Activated CD4-positive, alpha-beta T cell treated with anti-CD3 and anti-CD28 coated beads, Interleukin-2, amount 50 U/mL, for 1 hour (primary cell): ENCODE data around the gene CENPQ.

Experiments
- DNase-seq: peaks from one replicate; pipeline ENCODE4 v3.0.0-alpha.2; 2020

CENPQ gene

DNA sequence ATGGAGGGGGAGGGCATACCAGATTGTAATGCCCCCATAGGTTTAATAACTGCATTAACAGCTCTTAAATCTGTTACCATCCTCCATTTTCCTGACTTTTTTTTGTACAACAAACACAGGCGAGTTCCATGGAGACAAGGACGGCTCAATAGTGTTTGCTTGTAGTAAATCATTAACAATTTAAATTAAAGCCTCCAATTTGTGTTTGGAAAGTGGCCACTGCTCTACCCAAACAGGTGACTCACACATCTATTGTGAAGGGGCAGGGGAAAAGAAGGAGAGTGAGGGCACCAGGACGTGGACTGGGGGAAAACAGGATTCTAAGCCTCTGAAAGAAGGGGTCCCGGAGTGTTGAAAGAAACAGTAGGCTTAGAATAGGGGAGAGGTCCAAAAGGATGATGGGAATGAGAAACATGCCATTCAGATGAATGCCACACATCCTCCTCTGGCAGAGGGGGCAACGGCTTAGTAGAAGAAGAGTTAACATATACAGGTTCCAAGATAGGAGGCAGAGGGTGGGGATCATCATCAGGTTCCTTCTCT, 43.5 kb downstream of the CENPQ start:
- DNase-seq, result no peak

DNA sequence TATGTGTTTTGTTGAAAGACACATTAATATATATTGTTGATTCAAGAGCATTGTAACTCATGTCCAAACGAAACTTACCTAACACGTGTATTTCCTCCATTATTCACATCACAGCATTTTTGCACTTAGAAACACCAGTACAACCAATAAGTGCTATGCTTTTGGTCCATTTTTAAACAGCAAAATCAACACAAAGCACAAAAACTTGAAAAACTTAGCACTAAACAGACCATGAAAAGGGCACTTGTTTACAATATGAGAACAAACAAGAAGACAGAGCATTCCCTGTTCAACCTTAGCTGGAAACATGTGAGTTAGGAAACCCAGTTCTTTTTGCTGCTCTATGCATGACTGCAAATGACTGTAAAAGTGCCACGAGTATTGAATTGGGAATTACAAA, 46.2 kb downstream of the CENPQ start:
- DNase-seq, result no peak

DNA sequence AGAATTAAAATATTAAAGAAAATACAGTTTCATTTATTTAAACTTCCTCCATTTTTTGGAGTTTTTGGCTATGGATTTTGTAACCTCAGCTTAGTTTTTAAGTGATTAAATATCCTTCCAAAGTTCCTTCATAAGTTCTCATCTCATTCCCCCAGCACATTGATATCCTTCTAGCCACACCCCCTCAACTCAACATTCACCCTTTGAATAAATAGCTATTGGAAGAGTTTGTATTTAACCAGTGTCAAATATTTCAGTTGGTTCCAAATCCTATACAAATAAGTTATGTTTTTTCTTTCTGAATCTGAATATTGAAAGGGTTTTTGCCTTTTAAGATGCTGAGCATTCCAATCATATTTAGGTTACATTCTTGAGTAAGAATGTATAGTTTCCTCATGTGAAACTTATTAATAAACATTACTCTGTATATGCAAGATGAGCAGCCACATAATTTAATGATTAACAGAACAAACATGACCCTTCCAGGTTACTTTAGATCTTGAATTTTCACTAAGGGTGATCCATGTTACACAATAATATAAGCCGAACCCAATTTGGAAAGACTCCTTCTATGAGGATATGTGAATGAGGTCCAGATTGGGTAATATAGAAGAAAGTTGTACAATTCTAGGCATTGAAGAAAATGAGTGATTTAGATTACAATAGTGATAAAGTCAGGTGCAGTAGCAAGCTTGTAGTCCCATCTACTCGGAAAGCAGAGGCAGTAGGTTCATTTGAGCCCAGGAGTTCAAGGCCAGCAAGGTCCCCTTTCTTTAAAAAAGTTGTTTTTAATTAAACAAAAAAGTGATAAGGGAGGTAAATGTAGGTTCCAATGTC, 50.2 kb downstream of the CENPQ start:
- no peak for DNase-seq

DNA sequence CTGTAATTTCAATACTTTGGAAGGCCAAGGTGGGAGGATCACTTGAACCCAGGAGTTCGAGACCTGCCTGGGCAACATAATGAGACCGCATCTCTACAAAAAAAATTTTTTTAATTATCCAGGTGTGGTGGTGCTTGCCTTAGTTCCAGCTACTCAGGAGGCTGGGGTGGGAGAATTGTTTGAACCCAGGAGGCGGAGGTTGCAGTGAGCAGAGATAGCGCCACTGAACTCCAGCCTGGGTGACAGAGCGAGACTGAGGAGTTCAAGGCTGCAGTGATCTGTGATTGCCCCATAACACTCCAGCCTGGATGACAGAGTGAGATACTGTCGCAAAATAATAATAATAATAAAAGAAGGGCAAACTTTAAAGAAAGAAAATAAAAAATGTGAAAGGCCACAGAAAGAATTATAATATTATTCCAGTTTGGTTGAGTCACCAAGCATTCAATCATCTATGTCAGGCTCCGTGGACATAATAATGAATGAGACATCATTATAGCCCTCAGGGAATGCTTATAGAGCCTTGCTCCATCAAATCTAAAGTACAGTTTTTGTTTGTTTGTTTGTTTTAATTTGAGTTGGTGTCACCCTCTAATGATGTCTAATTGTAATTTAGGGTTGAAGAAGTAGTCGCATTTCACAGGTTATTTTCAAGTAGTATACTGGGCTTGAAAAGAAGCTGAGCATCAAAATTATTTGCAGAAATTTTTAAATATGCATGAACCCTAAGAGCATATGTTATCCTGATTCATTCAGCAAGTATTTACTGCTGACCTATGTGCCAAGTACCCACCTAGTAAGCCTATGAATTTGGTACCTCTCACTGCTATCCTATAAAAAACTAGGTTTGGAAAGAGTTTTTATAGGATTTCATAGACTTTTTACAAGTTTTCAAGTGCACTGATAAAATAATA, 51.7 kb downstream of the CENPQ start:
- DNase-seq, result no peak

DNA sequence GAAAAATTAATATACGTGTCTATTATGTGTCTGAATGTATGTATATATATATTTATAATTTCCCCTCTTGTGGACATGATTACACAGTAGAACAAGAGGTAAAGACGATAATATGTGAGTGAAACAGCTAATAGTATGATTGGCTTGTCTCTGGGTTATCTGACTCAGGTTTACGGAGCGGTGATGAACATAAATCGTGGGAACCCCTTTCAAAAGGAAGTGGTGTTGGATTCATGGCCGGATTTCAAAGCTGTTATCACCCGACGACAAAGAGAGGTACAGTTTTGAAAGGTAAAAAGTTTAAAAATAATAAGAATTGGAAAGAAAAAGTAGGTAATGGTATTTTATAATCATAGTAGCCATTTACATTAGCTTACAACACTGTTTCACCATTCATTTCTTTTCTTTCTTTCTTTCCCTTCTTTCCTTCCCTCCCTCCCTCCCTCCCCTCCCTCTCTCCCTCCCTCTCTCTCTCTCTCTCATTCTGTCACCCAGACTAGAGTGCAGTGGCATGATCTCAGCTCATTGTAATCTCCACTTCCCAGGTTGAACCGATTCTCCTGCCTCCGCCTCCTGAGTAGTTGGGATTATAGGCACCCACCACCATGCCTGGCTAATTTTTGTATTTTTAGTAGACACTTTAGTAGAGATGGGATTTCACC, 52.4 kb downstream of the CENPQ start:
- DNase-seq, result no peak

DNA sequence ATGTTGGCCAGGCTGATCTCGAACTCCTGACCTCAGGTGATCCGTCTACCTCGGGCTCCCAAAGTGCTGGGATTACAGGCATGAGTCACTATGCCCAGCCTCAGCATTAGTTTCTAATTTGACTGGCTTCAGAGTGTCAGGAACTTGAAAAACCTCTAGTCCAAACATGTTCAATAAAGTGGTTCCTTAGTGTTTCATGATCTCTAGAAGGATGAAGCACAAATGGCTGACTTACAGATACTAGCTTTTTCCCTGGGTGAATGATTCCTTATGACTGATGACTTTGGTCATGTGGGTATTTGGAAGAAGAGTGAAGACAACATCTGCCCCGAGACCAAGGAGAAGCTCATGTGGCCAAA, 53.0 kb downstream of the CENPQ start:
- no peak for DNase-seq

DNA sequence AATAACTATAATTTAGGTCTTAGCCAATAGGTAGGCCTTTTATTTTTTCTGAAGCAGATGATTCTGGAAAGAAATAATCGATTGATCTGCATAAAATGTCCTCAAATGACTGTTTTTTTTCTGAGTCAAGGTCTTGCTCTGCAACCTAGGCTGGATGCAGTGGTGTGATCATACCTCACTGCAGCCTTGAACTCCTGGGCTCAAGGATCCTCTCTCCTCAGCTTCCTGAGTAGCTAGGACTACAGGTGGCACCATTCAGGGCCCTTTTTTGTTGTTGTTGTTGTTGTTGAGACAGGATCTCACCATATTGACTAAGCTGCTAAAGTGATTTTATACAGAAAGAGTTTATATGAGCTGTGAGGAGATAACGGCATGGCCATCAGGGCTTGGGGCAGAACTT, 54.7 kb downstream of the CENPQ start:
- DNase-seq, result no peak

DNA sequence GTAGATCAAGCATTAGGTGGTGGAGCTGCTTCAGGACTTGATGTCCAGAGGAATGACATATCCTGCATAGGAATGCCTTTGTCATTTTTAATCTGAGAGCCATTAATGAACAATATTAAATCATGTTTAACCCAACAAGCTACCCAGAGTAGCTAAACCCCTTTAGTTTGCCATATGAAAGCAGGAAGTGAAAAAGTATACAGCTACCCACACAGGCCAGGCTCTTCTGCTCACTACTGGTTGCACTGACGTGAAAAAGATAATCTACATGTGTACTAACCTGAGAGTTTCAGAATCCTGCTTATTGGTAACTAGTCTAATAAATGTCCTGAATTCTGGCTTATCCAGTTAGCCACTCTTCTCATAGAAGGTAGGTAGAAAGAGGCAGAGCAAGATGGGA, 56.5 kb downstream of the CENPQ start:
- DNase-seq, result no peak

DNA sequence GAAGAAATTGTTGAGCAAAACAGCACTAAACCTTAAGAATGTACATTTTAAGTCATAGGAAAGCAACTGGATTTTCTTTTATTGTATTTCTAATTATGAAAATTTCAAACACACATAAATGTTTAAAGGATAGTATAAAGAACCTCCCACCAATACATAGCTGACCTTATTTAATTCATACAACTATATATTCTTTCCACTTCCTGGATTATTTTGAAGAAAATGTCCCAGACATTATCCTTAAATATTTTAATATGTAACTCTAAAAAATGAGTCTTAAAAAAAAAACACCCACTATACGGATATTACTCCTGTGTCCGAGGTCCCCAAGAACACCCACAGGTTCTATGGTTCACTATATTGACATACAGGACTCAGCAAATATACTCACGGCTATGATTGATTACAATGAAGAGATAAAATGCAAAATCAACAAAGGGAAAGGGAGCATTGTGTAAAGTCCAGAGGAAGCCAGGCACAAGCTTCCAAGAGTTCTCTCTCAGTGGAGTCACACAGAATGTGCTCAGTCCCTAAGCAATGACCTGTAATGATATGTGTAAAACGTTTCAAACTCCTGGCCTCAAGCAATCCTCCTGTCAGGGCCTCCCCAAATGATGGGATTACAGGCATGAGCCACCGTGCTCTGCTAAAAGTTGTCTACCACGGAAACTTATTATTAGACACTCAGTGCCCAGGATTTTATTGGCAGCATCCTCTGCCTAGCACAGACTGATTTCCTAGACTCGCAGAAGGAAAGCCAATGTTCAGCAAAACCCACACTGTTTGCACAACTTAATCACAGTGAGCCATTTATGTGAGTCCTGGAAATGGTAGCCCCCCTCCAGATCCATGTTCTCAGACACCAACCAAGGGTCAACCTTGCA, 59.8 kb downstream of the CENPQ start:
- no peak for DNase-seq

DNA sequence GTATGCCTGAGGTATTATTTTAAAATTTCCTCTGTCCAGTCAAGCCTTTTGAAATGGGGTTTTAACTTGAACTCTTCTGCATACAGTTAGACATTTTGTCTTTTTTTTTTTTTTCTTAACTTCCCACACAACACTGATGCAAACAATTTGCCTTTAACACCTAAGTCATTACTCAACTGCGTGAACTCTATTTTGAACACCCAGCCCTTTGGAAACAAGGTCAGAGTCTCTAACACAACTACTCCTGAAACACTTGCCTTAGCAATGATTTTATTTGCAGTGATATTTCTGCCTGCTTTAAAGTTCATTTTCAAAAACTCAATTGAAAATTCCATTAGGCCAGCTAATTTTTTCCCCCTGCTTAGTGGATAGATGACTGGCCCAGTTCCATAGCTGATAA, 60.7 kb downstream of the CENPQ start:
- no peak for DNase-seq

DNA sequence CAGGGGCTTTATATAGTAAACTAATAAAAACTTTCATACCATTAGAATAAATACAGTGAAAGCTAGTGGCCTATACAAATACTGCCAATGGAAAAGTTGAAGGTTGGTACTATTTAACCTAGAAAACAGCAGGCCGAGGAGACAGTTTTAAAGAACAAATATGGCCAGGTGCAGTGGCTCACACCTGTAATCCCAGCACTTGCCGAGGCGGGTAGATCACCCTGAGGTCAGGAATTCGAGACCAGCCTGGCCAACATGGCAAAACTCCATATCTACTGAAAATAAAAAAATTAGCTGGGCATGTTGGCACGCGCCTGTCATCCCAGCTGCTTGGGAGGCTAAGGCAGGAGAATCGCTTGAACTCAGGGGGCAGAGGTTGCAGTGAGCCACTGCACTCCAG, 61.4 kb downstream of the CENPQ start:
- DNase-seq, result no peak

DNA sequence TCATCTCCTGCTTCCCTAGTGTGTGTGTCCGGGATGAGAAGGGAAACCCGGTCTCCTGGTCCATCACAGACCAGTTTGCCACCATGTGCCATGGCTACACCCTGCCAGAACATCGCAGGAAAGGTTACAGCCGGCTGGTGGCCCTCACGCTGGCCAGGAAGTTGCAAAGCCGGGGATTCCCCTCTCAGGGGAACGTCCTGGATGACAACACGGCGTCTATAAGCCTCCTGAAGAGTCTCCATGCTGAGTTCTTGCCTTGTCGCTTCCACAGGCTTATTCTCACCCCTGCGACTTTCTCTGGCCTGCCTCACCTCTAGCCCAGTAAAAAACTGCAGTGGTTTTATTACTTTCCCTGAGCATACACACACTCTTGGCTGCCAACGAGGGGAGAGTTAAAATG, 63.4 kb downstream of the CENPQ start:
- no peak for DNase-seq

DNA sequence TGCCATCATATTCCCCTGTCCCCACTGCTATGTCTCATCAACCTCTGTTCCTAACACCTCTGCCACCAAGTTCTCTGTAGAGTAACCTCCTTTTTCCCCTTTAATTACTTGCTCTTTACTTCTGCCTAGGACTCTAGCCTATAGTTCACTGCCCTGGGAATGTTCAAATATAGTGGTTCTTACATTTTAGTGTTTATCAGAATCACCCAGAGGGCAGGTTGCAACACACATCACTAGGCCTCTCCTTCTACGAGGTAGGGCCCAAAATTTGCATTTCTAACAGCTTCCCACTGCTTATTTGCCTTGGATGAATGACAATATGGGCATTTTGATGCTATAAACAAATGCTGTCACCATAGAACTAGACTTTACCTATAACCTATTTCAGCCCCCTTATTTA, 64.2 kb downstream of the CENPQ start:
- no peak for DNase-seq

DNA sequence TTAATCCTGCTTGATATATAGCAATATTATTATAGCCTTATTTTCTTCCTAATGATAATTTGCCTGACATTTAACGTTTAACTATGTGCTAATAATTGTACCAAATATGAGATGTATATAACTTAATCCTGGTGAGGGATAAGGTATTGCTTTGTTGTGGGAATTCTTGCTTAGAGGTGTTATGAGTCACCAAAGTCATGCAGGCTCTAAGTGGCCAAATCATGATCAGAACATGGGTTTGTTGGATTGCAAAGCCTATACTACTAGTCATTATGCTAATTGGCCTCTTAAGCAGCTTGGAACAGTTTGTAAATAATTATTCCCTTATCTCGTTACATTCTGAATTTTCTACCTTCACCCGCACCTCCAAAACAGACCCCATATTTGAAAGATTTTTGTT, 65.4 kb downstream of the CENPQ start:
- no peak for DNase-seq

DNA sequence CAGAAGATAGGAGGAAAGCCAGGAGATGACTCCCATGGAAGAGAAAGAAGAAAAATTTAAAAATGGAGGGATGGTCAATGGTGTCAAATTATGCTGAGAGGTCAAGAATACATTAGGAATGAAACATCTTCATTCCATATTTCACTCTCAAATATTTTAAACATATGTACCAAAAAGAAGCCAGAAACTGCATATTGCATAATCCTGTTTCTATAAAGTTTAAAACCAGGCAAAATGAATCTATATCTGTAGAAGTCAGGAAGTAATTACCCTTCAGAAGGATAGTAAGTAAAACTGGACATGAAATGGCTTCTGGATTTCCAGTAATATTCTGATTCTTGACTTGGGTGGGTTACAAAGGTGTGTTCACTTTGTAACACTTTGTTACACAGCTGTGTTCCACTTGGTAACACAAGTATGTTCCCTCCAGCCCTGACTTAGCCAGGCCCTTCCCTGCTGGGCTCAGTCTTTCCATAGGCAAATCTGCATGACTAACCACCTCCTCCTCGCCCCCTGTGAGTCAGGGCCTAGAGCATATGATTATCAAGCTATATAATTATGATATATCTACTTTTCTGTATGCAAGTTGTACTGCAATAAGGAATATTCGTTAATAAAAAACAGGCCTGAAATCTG, 67.1 kb downstream of the CENPQ start:
- DNase-seq, result no peak

DNA sequence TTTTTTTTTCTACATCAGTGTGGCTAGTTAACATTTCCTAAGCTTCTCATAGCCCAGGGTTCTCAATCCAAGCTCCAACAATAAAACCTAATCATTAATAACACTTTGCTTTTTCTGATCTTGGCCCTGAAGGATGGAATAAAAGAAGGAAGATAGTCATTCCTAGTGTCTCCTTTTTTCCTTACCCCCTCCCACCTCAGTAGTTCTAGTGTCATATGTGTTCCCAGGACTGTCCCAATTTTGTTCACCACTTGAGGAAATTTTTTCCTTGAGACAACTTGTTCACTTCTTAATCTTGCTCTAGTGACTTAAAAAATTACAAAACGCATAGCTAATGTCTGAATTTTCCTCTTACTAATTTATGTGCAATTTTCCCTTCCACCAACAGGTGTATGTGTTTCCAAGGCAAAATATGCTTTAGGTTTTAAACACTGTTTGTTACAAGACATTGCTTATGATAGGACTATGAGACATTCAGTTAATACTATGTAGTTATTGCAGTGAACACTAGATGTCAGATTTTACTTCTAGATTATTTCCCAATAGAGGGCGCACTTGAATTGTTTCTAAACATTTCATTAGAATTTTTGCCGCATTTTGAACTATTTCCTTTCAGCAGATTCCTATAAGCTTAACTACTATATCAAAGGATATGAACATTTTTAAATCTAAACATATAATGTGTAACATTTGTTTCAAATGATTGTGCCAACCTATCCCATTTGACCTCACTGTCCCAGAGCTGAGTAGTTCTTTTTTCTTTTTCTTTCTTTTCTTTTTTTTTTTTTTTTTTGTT, 68.8 kb downstream of the CENPQ start:
- no peak for DNase-seq

DNA sequence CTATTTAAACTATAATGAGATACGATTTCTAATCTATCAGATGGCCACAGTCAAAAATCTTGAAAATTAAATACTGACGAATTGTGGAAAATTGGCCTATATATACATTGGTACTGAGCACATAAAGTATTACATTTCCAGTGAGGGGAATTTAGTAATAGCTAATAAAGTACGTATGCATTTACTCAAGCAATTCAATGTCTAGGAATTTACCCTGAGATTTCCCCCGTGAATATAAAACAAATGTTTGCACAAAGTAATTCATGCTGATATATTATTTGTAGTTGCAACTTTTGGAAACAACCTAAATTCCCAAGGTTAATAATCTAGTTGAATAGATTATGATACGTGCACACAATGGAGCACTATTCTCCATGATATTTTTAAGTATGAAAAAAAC, 72.6 kb downstream of the CENPQ start:
- DNase-seq, result no peak

DNA sequence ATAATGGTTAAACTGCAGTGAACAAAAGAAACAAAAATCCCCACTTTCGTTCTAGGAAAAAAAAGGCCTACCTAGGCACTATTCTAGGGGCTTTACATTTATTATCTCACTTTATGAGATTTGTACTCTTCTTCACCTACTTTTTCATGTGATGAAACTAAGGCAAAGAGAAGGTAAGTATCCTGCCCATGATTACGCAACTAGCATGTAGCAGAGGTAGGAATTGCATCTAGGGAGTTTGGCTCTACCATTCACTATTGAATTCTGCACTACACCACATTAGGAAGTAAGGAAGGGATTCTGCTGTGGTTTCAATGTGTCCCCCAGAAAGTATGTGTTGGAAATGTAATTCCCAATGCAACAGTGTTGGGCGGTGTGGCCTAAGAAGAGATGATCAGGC, 75.9 kb downstream of the CENPQ start:
- no peak for DNase-seq

DNA sequence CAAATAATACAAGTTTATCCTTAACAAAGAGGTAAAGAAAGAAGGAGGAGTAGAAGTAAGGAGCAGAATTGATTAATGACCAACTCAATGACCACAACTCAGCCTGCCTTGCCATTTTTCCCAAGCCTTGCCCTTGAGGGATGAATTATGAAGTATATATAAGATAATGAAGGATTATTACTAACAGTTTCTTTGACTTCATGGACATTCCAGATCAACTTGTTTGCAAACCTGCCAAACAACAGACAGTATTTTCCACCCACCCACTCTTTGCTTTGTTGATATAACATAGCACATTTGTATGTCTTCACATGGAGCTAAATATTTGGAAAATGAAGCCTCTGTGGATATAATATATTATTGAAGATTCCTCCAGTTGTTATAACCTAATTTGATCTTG, 77.4 kb downstream of the CENPQ start:
- DNase-seq, result no peak

DNA sequence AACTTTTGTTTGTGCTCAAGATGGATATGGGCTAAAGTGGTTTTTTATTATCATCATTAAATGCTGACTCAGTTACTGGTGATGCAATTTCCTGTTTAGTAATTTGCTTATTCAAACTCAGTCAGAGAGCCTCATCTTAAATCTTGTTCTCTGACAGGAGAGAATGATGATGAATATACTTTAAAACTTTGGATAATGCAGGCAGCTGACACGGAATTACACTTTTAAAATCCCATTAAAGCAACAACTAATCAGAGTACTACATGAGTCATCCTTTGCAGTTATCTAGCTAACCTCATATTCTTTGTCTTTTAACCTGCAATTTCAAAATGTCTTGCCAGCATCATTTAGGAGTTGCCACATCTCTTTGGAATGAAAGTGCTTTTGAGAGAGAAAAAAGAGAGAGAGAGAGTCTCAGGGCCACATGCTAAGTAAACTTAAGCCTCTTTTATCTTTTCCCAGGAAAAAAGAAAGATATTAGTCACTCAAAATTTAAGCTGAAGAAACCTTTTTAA, 78.1 kb downstream of the CENPQ start:
- no peak for DNase-seq

DNA sequence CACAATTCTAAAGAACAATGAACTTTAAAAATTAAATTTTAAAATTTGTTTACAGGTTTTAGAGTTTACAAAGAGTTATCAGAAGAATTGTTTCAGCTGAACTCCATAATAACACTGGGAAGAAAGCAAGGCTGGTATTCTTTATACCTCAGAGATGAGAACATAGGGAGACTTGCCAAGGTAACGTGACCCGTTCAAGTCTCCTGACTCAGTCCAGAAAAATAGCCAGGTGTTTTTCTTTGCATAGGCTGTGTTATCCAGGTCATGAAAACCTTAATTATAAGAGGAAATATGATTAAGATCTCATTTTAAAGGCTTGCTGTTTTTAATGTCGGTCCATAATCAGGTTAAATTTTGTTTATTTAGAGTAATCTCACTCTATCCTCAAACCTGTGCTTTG, 78.8 kb downstream of the CENPQ start:
- no peak for DNase-seq
